Stimulated activated CD4-positive, alpha-beta T cell treated with anti-CD3 and anti-CD28 coated beads, TNF-alpha, amount 100 ng/mL, for 24 hours (primary cell): ENCODE data around the gene CARS2.
A peak's percentile ranks its signal among the peaks of the same experiment; 100 is the strongest.

Experiments used
- DNase-seq, 3 experiments: peaks; one replicate each; pipeline ENCODE4 v3.0.0-alpha.2; 2020; ENCODE audit warnings: low read depth in 3 of 3

Gene CARS2

DNA sequence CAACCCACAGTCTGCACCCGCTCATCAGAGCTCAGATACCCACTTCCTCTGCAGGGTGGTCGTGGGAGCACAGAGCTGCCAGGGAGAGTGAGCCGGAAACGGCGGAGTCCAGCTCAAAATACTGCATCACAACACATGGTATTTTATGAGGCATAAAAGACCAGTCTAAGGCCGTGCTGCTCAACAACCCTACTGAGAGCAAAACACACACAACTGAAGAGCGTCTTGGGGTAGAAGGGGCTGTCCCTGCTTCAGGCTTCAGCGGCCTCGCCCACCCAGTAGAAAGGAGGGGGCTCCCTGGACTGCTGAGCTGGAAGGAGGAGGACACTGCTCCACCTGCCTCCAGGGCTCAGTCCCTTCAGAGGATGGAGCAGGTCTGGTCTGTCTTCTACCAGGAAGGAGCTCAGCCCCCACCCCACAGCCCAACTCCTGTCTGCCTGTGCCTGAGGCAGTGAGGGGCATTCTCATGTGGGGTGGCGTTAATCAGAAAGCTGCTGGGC, 53.6 kb downstream of the CARS2 start:
- DNase-seq = no peak

DNA sequence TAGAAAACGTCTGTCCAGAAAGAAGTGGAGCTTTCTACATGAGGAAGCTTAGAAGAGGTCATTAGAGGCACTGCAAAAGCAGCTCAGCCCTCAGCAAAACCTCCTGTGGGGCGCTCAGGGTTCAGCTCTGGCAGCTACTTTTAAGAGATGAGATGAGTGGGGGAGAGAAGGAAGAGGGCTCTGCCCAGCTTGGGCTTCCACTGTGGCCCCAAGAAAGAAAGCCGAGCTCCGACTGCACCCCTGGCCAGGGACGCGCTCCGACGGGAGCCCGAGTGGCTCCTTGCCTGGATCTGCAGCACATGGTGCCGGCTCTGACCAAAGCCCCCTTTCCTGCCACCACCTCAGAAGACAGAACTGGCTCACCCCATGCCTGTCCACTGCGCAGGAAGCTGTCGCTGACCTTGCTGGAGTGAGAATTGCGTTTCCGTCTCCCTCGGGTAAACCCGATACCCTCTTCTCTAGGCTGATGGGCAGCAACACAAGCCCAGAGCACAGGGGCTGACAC, 54.1 kb downstream of the CARS2 start:
- no peak for DNase-seq

DNA sequence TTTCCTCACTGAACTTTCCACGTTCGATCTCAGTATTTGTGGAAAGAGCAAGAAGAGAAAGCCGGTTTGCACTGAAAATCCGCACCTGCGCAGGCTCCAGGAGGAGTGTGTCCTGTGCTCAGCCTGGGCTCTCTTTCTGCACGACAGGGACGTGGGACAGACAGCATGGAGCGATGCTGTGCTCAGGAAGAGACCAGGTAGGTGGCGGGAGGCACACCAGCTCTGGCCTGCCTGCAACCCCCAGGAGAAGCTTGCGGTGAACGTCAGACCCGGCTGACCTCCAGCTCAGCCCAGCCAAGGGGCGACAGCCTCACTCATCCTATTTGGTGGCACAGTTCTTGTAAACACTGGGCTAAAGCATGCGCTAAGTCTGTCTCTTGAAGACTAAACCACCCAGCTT, 54.6 kb downstream of the CARS2 start:
- no peak for DNase-seq

DNA sequence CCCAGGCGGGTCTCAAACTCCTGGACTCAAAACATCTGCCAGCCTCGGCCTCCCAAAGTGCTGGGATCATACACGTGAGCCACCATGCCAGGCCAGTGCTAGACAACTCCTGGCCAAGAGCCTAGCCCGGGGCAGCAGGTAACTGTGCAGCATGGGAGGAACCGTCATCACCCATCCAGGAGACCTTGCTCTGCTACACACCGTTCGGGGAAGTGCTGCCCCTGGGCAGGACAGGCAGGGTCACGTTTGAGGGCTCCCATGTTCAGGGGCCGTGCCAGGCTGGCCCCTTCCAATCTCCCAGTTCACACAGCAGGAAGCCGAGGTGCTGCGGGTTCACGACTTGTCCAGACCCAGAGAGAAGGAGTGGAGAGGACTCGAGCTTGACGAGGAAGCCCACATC, 55.5 kb downstream of the CARS2 start:
- no peak for DNase-seq

DNA sequence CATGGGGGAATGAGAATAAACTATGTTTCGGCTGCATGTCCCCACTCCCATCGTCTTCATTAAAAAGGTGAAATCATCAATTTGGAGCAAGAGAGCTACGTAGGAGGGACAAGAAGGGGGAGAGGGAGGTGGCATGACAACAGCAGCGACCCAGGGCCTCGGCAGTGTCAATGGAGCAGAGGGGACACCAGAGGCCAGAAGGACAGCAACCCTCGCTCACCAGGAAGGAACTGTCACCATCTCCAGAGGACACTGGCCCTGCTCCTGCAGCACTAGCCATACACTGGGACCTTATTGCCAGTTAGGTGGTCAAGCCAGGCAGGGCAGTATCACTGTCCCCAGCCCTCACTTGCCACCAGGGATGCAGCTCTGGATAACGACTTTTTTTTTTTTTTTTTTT, 56.4 kb downstream of the CARS2 start:
- no peak for DNase-seq

GRCh38 chr13:110648848-110649421, 57.0 kb downstream of the CARS2 start:
- DNase-seq = no peak

DNA sequence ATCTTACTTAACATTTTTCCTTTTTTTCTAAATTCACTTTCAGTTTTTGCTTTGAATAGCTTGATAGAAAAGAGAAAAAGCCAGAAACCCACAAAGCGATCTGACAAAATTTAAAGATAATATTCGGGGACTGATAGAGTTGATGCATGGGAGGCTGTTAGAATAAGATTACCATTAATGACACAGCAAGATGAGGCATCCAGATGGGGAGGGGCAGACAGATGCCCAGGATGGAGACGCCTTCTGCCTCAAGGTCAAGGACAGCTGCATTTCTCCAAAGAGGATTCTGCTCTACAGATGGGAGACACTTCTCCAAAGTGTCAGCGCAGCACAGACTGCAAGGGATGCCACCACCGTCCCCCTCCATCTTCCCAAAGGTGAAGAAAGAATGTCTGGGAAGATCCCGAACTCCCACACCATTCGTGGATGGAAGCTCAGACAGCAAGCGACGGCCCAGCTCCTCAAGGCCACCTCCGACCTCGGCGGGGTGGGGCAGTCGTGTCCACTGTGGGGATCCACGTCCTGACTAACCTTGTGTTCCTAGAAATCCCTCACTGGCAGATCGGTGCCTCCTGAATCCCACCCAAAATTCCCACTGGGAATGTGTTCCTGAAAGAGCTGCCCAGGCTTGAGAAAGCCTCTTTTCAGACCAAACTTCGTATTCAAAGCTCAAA, 57.6 kb downstream of the CARS2 start:
- DNase-seq = no peak

DNA sequence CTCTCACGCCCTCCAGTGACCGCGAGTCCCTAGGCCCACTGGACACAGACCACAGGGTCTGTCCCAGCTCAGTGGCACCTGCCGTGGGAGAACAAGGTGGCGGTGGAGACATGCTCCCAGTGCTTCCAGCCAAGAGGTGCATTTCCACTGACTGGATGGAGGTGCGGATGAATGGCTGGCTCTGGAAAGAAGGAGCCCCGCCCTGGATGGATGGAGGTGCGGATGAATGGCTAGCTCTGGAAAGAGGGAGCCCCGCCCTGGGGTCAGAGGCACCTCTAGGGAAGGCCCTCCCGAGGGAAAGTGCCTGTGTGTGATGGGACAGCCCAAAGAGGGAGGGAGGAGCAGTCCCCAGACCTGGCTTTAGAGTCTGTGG, 58.6 kb downstream of the CARS2 start:
- no peak for DNase-seq

- no peak for DNase-seq
These were observed 59.2 kb downstream of the CARS2 start for GRCh38 chr13:110646442-110647364.

DNA sequence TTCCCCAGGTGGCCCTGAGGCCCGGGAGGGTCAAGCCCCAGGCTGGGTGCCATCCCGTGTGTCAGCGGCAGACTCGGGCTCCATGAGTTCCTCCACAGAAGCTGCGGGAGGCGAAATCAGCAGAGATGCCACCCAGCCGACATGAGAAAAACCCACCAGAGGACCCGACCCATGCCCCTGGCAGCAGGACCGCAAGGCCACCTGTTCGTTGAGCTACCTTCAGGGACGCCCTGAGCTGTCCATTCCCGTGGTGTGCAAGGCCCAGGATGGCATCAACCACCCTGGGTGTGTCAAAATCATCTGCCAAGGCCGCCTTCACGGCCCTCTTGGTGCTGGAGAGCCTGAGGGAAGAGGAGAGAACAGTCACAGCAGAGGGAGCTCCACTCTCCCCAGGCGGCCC, 60.2 kb downstream of the CARS2 start:
- DNase-seq = no peak

GRCh38 chr13:110644892-110645521, 60.9 kb downstream of the CARS2 start:
- peak in 2 of 3 experiments; percentile 11 to 36 for DNase-seq

DNA sequence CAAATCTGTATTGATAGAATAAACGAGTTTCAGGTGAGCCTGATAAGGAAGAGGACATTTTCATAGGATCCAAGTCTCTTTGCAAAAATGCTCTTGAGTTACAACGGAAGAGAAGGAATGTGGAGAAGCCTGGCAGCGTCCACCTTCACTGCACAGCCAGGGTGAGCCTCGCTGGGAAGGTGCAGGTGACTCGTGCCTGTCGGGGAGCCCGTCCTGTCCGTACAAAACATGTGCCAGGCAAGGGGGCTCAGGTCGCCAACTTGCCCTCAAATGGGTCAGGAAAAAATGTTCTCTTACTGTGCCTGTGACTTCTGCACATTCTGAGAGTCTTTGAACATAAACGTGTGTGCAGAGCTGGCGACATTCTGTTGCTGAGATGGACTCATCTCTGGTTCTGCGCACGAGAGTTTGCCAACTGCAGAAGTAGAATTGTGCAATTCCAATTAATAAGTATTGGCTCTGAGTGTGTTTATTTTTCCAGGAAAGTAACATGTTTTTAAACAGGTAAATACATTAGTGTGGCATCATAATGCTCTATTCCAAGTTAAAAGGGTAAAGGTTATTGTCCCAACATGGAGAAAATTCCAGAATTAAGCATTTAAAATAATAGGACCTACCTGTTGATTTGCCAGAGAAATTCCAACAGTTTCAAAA, 62.0 kb downstream of the CARS2 start:
- no peak for DNase-seq

- DNase-seq = no peak
These were observed 62.6 kb downstream of the CARS2 start for GRCh38 chr13:110643324-110643723.

GRCh38 chr13:110642291-110642981, 63.5 kb downstream of the CARS2 start:
- DNase-seq = no peak

DNA sequence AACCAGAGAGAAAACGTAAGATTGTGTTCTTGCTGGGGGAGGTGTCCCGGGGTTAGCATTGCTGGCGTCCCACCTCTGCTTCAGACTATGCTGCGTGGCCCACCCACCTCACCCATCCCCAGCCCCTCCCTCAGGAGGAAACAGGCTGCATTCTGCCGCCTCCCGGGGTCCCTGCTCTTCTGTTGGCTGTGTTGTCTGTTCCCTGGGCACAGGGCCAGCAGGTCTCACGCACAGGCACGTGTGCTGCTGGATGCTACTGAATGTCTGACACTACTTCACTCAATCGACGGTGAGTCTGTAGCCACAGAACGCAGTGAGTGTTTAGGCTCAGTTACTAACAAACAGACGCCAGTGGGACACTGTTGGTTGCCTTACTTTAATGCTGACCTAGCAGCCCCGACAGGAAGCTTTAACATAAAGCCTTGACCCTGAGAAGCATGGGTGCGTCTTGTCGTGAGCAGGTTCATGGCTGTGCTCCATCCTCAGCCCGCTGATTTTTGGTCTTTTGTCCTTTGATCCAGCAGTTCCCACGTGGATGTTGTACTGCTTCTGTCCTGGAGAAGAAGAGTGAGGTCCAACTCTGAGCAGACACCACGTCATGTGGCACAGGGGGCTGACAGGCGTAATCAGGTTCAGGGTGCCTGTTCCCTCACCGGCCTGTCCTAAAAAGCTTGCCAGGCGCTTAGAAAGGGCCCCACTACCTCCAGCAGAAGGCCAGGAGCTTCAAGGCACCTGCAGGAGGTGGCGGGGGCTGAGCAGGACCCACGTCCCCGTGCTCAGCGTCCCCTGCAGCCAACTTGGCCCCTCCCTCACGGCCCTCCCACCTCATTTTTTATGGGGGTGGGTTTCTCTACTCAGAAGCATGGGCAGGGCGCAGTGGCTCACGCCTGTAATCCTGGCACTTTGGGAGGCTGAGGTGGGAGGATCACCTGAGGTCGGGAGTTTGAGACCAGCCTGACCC, 64.6 kb downstream of the CARS2 start:
- DNase-seq = no peak

DNA sequence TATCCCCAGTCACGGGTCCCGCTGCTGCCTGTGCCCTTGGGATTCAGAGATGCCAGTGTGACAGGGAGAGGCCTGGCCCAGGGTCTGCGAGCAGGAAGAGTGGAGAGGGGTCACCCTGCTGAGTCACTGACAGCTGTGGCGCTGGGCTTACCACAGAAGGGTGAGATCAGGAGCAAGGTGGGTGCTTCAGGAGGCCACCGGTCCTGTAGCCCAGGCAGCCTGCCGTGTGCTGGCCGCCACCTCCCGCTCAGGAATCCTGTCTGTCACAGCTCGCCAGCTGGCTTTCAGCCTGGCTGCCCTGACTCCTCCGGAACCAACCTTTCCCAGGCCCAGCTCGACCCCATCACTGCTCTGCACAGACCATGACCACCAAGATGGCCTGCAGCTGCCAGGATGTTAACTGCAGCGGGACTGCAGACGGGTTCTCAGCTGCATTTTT, 65.3 kb downstream of the CARS2 start:
- DNase-seq = no peak

DNA sequence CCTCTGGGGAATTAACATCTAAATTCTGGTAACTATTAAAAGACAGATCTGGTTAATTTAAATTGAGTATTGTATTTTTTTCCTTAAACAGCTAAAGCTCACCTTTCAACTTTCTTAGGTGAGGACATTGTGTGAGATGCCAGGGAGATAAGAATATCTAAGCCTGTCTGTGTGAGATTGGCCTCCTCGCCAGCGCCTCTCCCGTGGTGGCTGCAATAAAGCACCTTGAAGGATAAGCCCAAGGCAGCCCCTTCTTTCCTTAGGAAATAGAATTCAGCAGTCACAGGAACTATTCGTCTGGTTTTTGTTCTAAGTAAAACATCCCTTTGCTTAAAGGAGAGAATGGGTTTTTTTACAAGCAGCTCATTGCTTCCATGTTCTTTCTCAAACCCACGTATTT, 66.0 kb downstream of the CARS2 start:
- no peak for DNase-seq

DNA sequence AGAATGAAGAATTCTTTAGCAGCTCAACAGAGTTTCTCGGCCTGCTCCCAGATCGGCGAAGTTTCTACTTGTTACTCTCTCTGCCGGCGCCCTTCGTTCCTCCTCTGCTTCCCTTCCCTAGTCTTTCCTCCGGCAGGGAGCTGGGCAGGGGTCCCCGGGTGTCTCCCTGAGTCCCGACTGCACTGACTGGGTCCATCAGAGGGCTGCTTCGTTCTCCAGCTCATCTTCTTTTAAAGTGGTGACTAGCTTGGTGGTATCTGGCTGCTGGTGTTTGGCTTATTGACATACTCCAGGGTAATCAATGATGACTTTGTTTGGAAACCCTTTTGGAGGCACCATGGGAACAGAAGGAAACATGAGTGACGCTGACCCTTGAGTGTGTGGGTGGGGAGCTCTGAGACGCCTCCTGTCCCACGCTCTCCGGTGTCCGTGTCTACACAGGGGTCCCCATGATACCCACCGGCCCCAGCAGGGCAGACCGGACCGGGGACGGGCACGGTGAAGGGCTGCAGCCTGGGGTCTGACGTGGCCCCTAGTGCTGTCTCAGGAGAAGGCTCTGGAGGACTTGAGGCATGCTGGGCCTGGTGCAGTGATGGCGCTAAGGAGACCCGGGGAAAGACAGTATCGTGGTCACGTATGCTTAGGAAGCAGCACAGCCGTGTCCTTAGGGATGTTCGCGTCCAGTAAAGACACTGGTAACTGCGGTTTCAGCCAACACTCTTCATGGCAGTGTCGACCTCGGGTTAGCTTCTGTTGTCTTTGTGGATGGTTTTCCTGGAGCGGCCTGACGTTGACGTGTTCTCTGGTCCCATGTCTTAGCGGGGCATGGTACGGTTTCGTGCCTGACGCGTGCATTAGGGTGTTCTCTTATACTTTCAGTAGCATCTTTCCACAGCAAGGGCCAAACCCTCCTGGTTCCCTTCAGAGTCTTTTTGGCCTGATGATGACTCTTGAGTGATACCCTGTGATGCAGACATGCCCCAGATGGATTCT, 66.8 kb downstream of the CARS2 start:
- no peak for DNase-seq
